ENCODE measurements around the gene MTMR3. TPM values are rescaled to one million over a fixed set of nuclear protein-coding genes. Genes with fewer than 3 reads are reported as not detected.

The MTMR3 gene
- total RNA-seq, 4 donors from 2014 or later: 34.9 to 45.9 (median 41.9) TPM

- H3K27me3 ChIP-seq: no peaks in the 10 kb centered on the region
- H3K4me3 ChIP-seq: no peak overlapping the region
- no peak for TF ChIP-seq POLR2A (IDR thresholded peaks at IDR 0.05)
- 50 to 81% methylated on average over 2 to 3 of the region's 3 CpGs for WGBS, 2 donors (ENCODE audit: low coverage in 1 of 2)
- no peaks in the 10 kb centered on the region for H3K36me3 ChIP-seq
- peaks cover 0 to 45% (median 12%) of the 10 kb centered on the region in 3 donors for H3K4me1 ChIP-seq
- no peak overlapping the region for H3K27ac ChIP-seq
- no peak for ATAC-seq
- H3K9me3 ChIP-seq: no peaks in the 10 kb centered on the region
Observed at GRCh38 chr22:29904020-29904419, 21.0 kb downstream of the MTMR3 start.

GRCh38 chr22:29907753-29908515 is 25.0 kb downstream of the MTMR3 start:
- Histone ChIP-seq H3K4me1 (peaks cover 7 to 59% (median 19%) of the 10 kb centered on the region in 3 donors), H3K27ac (peak overlapping the region in 3 of 4 donors; percentile 16 to 39 (median 37)), H3K9me3 (no peaks in the 10 kb centered on the region), H3K27me3 (no peaks in the 10 kb centered on the region), H3K36me3 (no peaks in the 10 kb centered on the region), H3K4me3 (no peak overlapping the region)
- ATAC-seq: no peak
- 28 to 29% methylated on average over 5 of the region's 5 CpGs for WGBS, 2 donors (ENCODE audit: low coverage in 1 of 2)
- peak; percentile 46 for TF ChIP-seq POLR2AphosphoS5 (IDR thresholded peaks at IDR 0.05)
- TF ChIP-seq CTCF (IDR thresholded peaks at IDR 0.05): no peak

- Histone ChIP-seq H3K4me1 (peaks cover 26 to 86% (median 38%) of the 10 kb centered on the region in 3 donors), H3K36me3 (no peaks in the 10 kb centered on the region), H3K9me3 (no peaks in the 10 kb centered on the region), H3K4me3 (no peak overlapping the region), H3K27me3 (no peaks in the 10 kb centered on the region), H3K27ac (peak overlapping the region in 3 of 4 donors; percentile 28 to 49 (median 37))
- ATAC-seq: no peak
- WGBS, 2 donors (ENCODE audit: low coverage in 1 of 2): 75 to 94% methylated on average over 4 of the region's 4 CpGs
- TF ChIP-seq EP300 (IDR thresholded peaks at IDR 0.05) (no peak), POLR2A (IDR thresholded peaks at IDR 0.05) (no peak), CTCF (IDR thresholded peaks at IDR 0.05) (no peak), POLR2AphosphoS5 (IDR thresholded peaks at IDR 0.05) (no peak)
Observed at GRCh38 chr22:29912141-29912540, 29.2 kb downstream of the MTMR3 start.

GRCh38 chr22:29912605-29913398 is 29.8 kb downstream of the MTMR3 start:
- no peaks in the 10 kb centered on the region for H3K36me3 ChIP-seq
- H3K27me3 ChIP-seq: no peaks in the 10 kb centered on the region
- no peak overlapping the region for H3K4me3 ChIP-seq
- peak overlapping the region; percentile 28 to 49 (median 36) for H3K27ac ChIP-seq
- no peak for ATAC-seq
- TF ChIP-seq POLR2AphosphoS5 (IDR thresholded peaks at IDR 0.05) (no peak), CTCF (IDR thresholded peaks at IDR 0.05) (no peak), POLR2A (IDR thresholded peaks at IDR 0.05) (no peak), EP300 (IDR thresholded peaks at IDR 0.05) (no peak)
- WGBS, 2 donors (ENCODE audit: low coverage in 1 of 2): 46 to 73% methylated on average over 5 of the region's 5 CpGs
- H3K4me1 ChIP-seq: peaks cover 26 to 86% (median 36%) of the 10 kb centered on the region in 3 donors
- no peaks in the 10 kb centered on the region for H3K9me3 ChIP-seq

GRCh38 chr22:29914165-29914564 is 31.2 kb downstream of the MTMR3 start:
- Histone ChIP-seq H3K4me3 (no peak overlapping the region), H3K27ac (peak overlapping the region in 3 of 4 donors; percentile 18 to 50 (median 37)), H3K36me3 (no peaks in the 10 kb centered on the region), H3K9me3 (no peaks in the 10 kb centered on the region), H3K4me1 (peaks cover 29 to 87% (median 30%) of the 10 kb centered on the region in 3 donors), H3K27me3 (no peaks in the 10 kb centered on the region)
- peak; percentile 45 for TF ChIP-seq POLR2AphosphoS5 (IDR thresholded peaks at IDR 0.05)
- no peak for TF ChIP-seq EP300 (IDR thresholded peaks at IDR 0.05)
- WGBS, 2 donors (ENCODE audit: low coverage in 1 of 2): 14% methylated on average over 1 of the region's 1 CpG; no CpG with 5 or more reads in 1 of the 2 donors
- peak; percentile 73 for ATAC-seq

Data from gastroesophageal sphincter (tissue), 4 donors.